Stimulated activated CD4-positive, alpha-beta T cell treated with anti-CD3 and anti-CD28 coated beads, Interleukin-15, amount 100 ng/mL, for 48 hours (primary cell): ENCODE measurements around the gene TBC1D9B.

Source experiments
- DNase-seq, 2 donors: peaks; one replicate each; pipeline ENCODE4 v3.0.0-alpha.2; 2020; ENCODE audit warnings: low read depth in 2 of 2

TBC1D9B gene

GRCh38 chr5:179906795-179907555 is 722 bp downstream of the TBC1D9B start:
- no peak for DNase-seq

- no peak for DNase-seq
Observed at GRCh38 chr5:179906294-179906794, 1.4 kb downstream of the TBC1D9B start.

DNA sequence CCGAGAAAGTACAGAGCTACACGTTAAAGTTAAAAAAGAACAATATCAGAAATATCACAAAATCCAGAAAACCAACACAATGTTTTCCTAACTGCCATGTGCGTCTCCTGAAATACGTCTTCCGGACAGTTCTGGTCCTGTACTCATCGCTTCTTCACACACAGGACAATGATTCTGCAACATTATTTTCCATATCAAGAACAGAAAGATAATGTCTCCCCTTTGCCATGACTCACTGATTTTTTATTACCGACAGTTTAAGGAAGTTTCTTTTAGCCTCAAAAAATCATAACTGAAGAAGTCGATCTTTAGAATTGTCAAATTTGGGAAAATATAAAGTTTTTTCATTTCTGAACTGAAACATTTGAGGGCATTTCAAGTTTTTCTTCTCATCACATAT is 2.5 kb downstream of the TBC1D9B start:
- DNase-seq = no peak

DNA sequence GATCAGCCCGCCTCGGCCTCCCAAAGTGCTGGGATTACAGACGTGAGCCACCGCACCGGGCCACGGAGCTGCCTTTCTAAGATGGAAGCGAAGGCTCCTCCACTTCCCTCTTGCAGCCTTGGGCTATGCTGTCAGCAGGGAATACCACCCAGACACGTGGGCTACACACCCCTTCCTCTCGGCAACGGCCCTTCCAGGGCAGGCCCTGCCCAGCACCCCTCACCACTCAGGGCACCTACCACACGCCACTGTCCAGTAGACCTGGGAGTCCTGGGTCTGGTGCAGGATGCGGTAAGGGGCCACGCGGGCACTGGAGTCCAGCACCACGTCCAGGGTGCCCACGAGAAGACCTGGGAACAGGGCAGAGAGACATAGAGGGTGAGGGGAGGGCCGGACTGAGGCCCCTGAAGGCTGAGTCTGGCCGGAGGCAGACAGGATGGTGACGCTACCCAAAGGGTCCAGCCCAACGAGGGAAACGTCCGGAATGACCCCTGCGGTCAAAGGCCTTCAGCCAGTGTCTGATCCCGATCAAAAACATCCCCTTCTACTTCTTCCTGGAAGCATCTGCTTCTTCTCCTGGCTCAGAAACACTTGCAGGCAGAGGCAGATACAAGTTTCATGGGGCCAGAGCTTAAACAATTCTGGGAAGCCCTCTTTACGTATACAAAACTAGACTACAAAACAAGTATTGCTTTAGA is 3.1 kb downstream of the TBC1D9B start:
- no peak for DNase-seq

DNA sequence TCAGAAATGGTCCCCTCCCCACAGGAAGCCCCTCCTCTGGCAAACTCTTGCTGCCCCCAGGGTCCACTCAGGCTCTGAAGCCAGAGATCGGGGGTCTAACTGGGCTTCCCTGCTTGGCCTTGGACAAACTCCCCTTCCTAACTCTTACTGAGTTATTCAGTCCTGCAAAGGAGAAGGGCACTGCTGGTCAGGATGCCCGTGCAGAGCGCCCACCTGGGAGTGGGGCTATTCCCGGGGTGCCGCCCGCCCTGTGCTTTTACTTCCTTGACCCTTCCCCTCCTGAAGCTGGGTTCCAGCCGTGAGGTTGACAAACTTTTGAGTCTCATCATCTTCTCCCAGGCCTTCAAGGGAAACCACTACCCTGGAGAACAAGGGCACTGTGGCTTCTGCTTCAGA is 4.9 kb downstream of the TBC1D9B start:
- DNase-seq = no peak

GRCh38 chr5:179901915-179902762 is 5.6 kb downstream of the TBC1D9B start:
- no peak for DNase-seq

DNA sequence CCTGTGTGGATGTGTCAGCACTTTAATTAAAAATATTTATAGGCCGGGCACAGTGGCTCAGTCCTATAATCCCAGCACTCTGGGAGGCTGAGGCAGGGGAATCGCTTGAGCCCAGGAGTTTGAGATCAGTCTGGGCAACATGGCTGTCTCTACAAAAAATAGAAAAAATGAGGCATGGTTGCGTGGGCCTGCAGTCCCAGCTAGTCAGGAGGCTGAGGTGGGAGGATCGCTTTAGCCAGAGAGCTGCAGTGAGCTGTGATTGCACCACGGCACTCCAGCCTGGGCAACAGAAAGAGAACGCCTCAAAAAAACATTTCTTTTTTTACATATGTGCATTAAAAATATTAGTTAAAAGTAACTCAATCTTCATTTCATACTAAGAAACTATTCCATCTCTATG is 6.2 kb downstream of the TBC1D9B start:
- DNase-seq = no peak

GRCh38 chr5:179900711-179901110 is 7.0 kb downstream of the TBC1D9B start:
- DNase-seq = no peak

DNA sequence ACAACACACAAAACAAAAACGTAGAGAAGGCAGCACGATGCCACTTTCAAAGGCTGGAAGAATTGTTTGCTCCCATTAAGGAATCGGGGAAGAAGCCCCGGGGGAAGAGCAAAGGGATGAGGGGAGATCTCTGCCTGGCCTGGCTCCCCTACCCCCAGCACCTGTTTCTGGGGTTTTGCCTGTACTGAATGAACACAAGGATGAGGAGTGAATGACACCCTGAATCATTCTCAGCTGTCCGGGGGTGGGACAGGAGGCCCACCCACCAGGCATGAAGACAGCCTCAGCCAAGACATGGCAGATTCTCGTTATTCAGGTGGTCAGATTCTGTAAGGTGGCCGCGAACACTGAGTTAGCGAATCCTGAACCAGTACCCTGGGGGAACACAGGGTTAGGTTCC is 7.5 kb downstream of the TBC1D9B start:
- DNase-seq = no peak

- DNase-seq = no peak
Observed at GRCh38 chr5:179895861-179896260, 11.8 kb downstream of the TBC1D9B start.

- no peak for DNase-seq
Observed at GRCh38 chr5:179893958-179894895, 13.5 kb downstream of the TBC1D9B start.

DNA sequence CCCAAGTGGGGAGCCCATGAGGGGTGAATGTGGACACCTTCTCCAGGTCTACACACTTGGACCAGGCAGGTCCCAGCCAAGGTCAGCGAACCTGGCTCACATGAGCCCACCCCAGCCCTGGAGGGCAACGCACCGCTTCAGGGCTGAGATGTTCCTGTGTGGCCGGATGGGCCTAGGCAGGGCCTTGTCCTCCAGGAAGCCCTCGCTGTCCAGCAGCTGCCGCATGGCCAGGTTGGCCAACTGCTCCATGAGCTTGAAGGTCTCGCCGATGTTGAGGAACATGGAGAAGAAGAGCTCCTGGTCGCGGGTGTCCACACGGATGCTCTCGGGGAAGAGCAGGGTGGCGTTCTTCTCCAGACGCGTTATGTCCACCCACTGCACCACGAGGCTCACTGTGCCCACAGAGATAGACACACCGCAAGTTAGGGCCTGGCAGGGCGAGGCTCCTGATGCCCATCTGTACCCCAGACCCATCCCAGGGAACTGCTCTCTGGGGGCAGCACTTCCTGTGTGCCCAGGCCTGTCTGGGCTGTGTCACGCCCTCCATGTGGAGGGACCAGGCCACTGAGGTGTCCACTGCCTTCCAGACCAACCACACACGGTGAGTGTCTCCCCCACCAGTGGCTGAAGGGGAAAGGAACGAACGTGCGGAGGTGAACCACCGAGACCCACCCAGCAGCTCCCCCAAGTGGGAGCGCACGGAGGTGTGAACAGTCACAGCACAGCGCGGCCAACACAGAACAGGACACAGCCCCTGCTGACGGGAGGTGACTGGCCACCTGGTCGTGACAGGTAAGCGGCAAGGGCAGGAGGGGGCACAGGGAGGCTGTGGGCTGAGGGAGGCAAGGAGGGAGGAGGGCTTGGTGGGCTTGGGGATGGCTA is 14.4 kb downstream of the TBC1D9B start:
- no peak for DNase-seq

GRCh38 chr5:179892255-179892654 is 15.4 kb downstream of the TBC1D9B start:
- DNase-seq = no peak

- no peak for DNase-seq
Observed at GRCh38 chr5:179890751-179891682, 16.7 kb downstream of the TBC1D9B start.

- no peak for DNase-seq
Observed at GRCh38 chr5:179889885-179890284, 17.8 kb downstream of the TBC1D9B start.

- no peak for DNase-seq
Observed at GRCh38 chr5:179887802-179888201, 19.9 kb downstream of the TBC1D9B start.

GRCh38 chr5:179887095-179887494 is 20.6 kb downstream of the TBC1D9B start:
- DNase-seq = no peak

- DNase-seq = no peak
Observed at GRCh38 chr5:179886190-179886911, 21.3 kb downstream of the TBC1D9B start.
